Hematopoietic multipotent progenitor cell treated with erythropoietin and hydrocortisone succinate and interleukin-3 and kit ligand, for 17 days (in vitro differentiated cells): Measurements from ENCODE around the gene BCKDK.
A peak's percentile ranks its signal among the peaks of the same experiment; 100 is the strongest.

ENCODE experiments used
- DNase-seq: peaks from one replicate; pipeline ENCODE4 v3.0.0-alpha.2; 2015; ENCODE audit warnings: low spot score

The BCKDK gene

GRCh38 chr16:31080035-31080629 is 28.1 kb upstream of the BCKDK start:
- DNase-seq, result no peak

GRCh38 chr16:31080756-31081419 is 27.3 kb upstream of the BCKDK start:
- DNase-seq, result no peak

GRCh38 chr16:31081428-31082351 is 26.5 kb upstream of the BCKDK start:
- DNase-seq, result no peak

- no peak for DNase-seq
These were observed 25.7 kb upstream of the BCKDK start for GRCh38 chr16:31082368-31083045.

GRCh38 chr16:31083081-31083480 is 25.1 kb upstream of the BCKDK start:
- DNase-seq, result no peak

GRCh38 chr16:31083556-31083955 is 24.6 kb upstream of the BCKDK start:
- no peak for DNase-seq

- no peak for DNase-seq
These were observed 24.2 kb upstream of the BCKDK start for GRCh38 chr16:31083981-31084380.

- no peak for DNase-seq
These were observed 23.4 kb upstream of the BCKDK start for GRCh38 chr16:31084584-31085302.

- no peak for DNase-seq
These were observed 22.8 kb upstream of the BCKDK start for GRCh38 chr16:31085411-31085810.

- no peak for DNase-seq
These were observed 22.1 kb upstream of the BCKDK start for GRCh38 chr16:31085873-31086628.

GRCh38 chr16:31086629-31086906 is 21.6 kb upstream of the BCKDK start:
- no peak for DNase-seq

GRCh38 chr16:31087481-31087880 is 20.7 kb upstream of the BCKDK start:
- DNase-seq, result no peak

GRCh38 chr16:31087971-31088370 is 20.2 kb upstream of the BCKDK start:
- no peak for DNase-seq

- DNase-seq, result no peak
These were observed 19.6 kb upstream of the BCKDK start, which contains the start of gene PRSS53 for GRCh38 chr16:31088459-31089183. Gene PRSS53, minus strand, starts transcription at chr16:31088943. Its CDS starts 134 bp downstream, at chr16:31088809.

- DNase-seq, result no peak
These were observed 19.0 kb upstream of the BCKDK start for GRCh38 chr16:31089199-31089598.

- DNase-seq, result no peak
These were observed 17.6 kb upstream of the BCKDK start for GRCh38 chr16:31090540-31090939.

GRCh38 chr16:31092330-31092729 is 15.9 kb upstream of the BCKDK start:
- no peak for DNase-seq

- DNase-seq, result no peak
These were observed 15.0 kb upstream of the BCKDK start for GRCh38 chr16:31093132-31093703.

- no peak for DNase-seq
These were observed 14.1 kb upstream of the BCKDK start for GRCh38 chr16:31094088-31094423.

GRCh38 chr16:31094424-31095120 is 13.6 kb upstream of the BCKDK start, which contains the start of gene VKORC1:
Gene VKORC1, minus strand, starts transcription at chr16:31094797. Its CDS starts 68 bp downstream, at chr16:31094729.
- DNase-seq, result peak; percentile 88
